Measurements from ENCODE around the gene STAT1. TPM values are rescaled to one million over a fixed set of nuclear protein-coding genes. Genes with fewer than 3 reads are reported as not detected.

STAT1 gene
- polyA plus RNA-seq, 2 donors, result 6.4 to 16.7 TPM

GRCh38 chr2:190988910-190989309, 25.1 kb downstream of the STAT1 start:
- Histone ChIP-seq H3K27ac (ENCODE audit: low read depth in 2 of 2, low read length in 1 of 2) (no peak overlapping the region), H3K36me3 (ENCODE audit: control insufficient read depth in 2 of 2, insufficient read depth in 2 of 2, low read length in 1 of 2) (peaks cover 37 to 43% of the 10 kb centered on the region in 2 donors)
- 88 to 95% methylated on average over 3 of the region's 3 CpGs for WGBS, 2 donors

GRCh38 chr2:190987938-190988337, 26.0 kb downstream of the STAT1 start:
- H3K4me1 ChIP-seq (ENCODE audit: control insufficient read depth in 2 of 2, insufficient read depth in 2 of 2, low read length in 1 of 2), result no peaks in the 10 kb centered on the region
- H3K27me3 ChIP-seq (ENCODE audit: control insufficient read depth in 1 of 2, insufficient read depth in 2 of 2, low read length in 2 of 2), result no peaks in the 10 kb centered on the region
- H3K27ac ChIP-seq (ENCODE audit: low read depth in 2 of 2, low read length in 1 of 2), result no peak overlapping the region
- H3K36me3 ChIP-seq (ENCODE audit: control insufficient read depth in 2 of 2, insufficient read depth in 2 of 2, low read length in 1 of 2), result peaks cover 40 to 45% of the 10 kb centered on the region in 2 donors
- H3K4me3 ChIP-seq (ENCODE audit: low read depth in 1 of 2, low read length in 2 of 2), result no peak overlapping the region
- 96 to 97% methylated on average over 5 of the region's 5 CpGs for WGBS, 2 donors
- H3K9me3 ChIP-seq (ENCODE audit: control insufficient read depth in 2 of 2, insufficient read depth in 1 of 2, low read depth in 1 of 2, low read length in 1 of 2), result no peaks in the 10 kb centered on the region

More at GRCh38 chr2:190988910-190989309, 25.1 kb downstream of the STAT1 start:
- no peaks in the 10 kb centered on the region for H3K4me1 ChIP-seq (ENCODE audit: control insufficient read depth in 2 of 2, insufficient read depth in 2 of 2, low read length in 1 of 2)
- H3K27me3 ChIP-seq (ENCODE audit: control insufficient read depth in 1 of 2, insufficient read depth in 2 of 2, low read length in 2 of 2), result no peaks in the 10 kb centered on the region
- H3K4me3 ChIP-seq (ENCODE audit: low read depth in 1 of 2, low read length in 2 of 2), result no peak overlapping the region
- no peaks in the 10 kb centered on the region for H3K9me3 ChIP-seq (ENCODE audit: control insufficient read depth in 2 of 2, insufficient read depth in 1 of 2, low read depth in 1 of 2, low read length in 1 of 2)

GRCh38 chr2:190987116-190987515, 26.9 kb downstream of the STAT1 start:
- no peaks in the 10 kb centered on the region for H3K9me3 ChIP-seq (ENCODE audit: control insufficient read depth in 2 of 2, insufficient read depth in 1 of 2, low read depth in 1 of 2, low read length in 1 of 2)
- no peaks in the 10 kb centered on the region for H3K4me1 ChIP-seq (ENCODE audit: control insufficient read depth in 2 of 2, insufficient read depth in 2 of 2, low read length in 1 of 2)
- no peak overlapping the region for H3K4me3 ChIP-seq (ENCODE audit: low read depth in 1 of 2, low read length in 2 of 2)
- 95 to 97% methylated on average over 1 of the region's 1 CpG for WGBS, 2 donors
- peaks cover 38 to 50% of the 10 kb centered on the region in 2 donors for H3K36me3 ChIP-seq (ENCODE audit: control insufficient read depth in 2 of 2, insufficient read depth in 2 of 2, low read length in 1 of 2)
- no peaks in the 10 kb centered on the region for H3K27me3 ChIP-seq (ENCODE audit: control insufficient read depth in 1 of 2, insufficient read depth in 2 of 2, low read length in 2 of 2)
- H3K27ac ChIP-seq (ENCODE audit: low read depth in 2 of 2, low read length in 1 of 2), result no peak overlapping the region

GRCh38 chr2:190986221-190986953, 27.6 kb downstream of the STAT1 start:
- Histone ChIP-seq H3K27me3 (ENCODE audit: control insufficient read depth in 1 of 2, insufficient read depth in 2 of 2, low read length in 2 of 2) (no peaks in the 10 kb centered on the region), H3K36me3 (ENCODE audit: control insufficient read depth in 2 of 2, insufficient read depth in 2 of 2, low read length in 1 of 2) (peaks cover 38 to 50% of the 10 kb centered on the region in 2 donors), H3K4me3 (ENCODE audit: low read depth in 1 of 2, low read length in 2 of 2) (no peak overlapping the region), H3K9me3 (ENCODE audit: control insufficient read depth in 2 of 2, insufficient read depth in 1 of 2, low read depth in 1 of 2, low read length in 1 of 2) (no peaks in the 10 kb centered on the region), H3K4me1 (ENCODE audit: control insufficient read depth in 2 of 2, insufficient read depth in 2 of 2, low read length in 1 of 2) (no peaks in the 10 kb centered on the region), H3K27ac (ENCODE audit: low read depth in 2 of 2, low read length in 1 of 2) (no peak overlapping the region)
- WGBS, 2 donors, result 88% methylated on average over 13 of the region's 13 CpGs

GRCh38 chr2:190984595-190984994, 29.4 kb downstream of the STAT1 start:
- no peak overlapping the region for H3K4me3 ChIP-seq (ENCODE audit: low read depth in 1 of 2, low read length in 2 of 2)
- H3K9me3 ChIP-seq (ENCODE audit: control insufficient read depth in 2 of 2, insufficient read depth in 1 of 2, low read depth in 1 of 2, low read length in 1 of 2), result no peaks in the 10 kb centered on the region
- no peaks in the 10 kb centered on the region for H3K27me3 ChIP-seq (ENCODE audit: control insufficient read depth in 1 of 2, insufficient read depth in 2 of 2, low read length in 2 of 2)
- peaks cover 35 to 51% of the 10 kb centered on the region in 2 donors for H3K36me3 ChIP-seq (ENCODE audit: control insufficient read depth in 2 of 2, insufficient read depth in 2 of 2, low read length in 1 of 2)
- H3K27ac ChIP-seq (ENCODE audit: low read depth in 2 of 2, low read length in 1 of 2), result no peak overlapping the region
- no peaks in the 10 kb centered on the region for H3K4me1 ChIP-seq (ENCODE audit: control insufficient read depth in 2 of 2, insufficient read depth in 2 of 2, low read length in 1 of 2)
- 73 to 77% methylated on average over 5 of the region's 5 CpGs for WGBS, 2 donors

GRCh38 chr2:190982262-190983034, 31.5 kb downstream of the STAT1 start:
- no peaks in the 10 kb centered on the region for H3K27me3 ChIP-seq (ENCODE audit: control insufficient read depth in 1 of 2, insufficient read depth in 2 of 2, low read length in 2 of 2)
- H3K27ac ChIP-seq (ENCODE audit: low read depth in 2 of 2, low read length in 1 of 2), result no peak overlapping the region
- WGBS, 2 donors, result 88 to 90% methylated on average over 8 of the region's 8 CpGs
- peaks cover 30 to 46% of the 10 kb centered on the region in 2 donors for H3K36me3 ChIP-seq (ENCODE audit: control insufficient read depth in 2 of 2, insufficient read depth in 2 of 2, low read length in 1 of 2)
- no peaks in the 10 kb centered on the region for H3K4me1 ChIP-seq (ENCODE audit: control insufficient read depth in 2 of 2, insufficient read depth in 2 of 2, low read length in 1 of 2)
- H3K4me3 ChIP-seq (ENCODE audit: low read depth in 1 of 2, low read length in 2 of 2), result no peak overlapping the region
- no peaks in the 10 kb centered on the region for H3K9me3 ChIP-seq (ENCODE audit: control insufficient read depth in 2 of 2, insufficient read depth in 1 of 2, low read depth in 1 of 2, low read length in 1 of 2)

- H3K27ac ChIP-seq (ENCODE audit: low read depth in 2 of 2, low read length in 1 of 2), result no peak overlapping the region
- no peak overlapping the region for H3K4me3 ChIP-seq (ENCODE audit: low read depth in 1 of 2, low read length in 2 of 2)
- H3K9me3 ChIP-seq (ENCODE audit: control insufficient read depth in 2 of 2, insufficient read depth in 1 of 2, low read depth in 1 of 2, low read length in 1 of 2), result no peaks in the 10 kb centered on the region
- H3K36me3 ChIP-seq (ENCODE audit: control insufficient read depth in 2 of 2, insufficient read depth in 2 of 2, low read length in 1 of 2), result peaks cover 32 to 44% of the 10 kb centered on the region in 2 donors
- 88 to 94% methylated on average over 1 of the region's 1 CpG for WGBS, 2 donors
- H3K4me1 ChIP-seq (ENCODE audit: control insufficient read depth in 2 of 2, insufficient read depth in 2 of 2, low read length in 1 of 2), result no peaks in the 10 kb centered on the region
- H3K27me3 ChIP-seq (ENCODE audit: control insufficient read depth in 1 of 2, insufficient read depth in 2 of 2, low read length in 2 of 2), result no peaks in the 10 kb centered on the region
Measured at GRCh38 chr2:190981733-190982132, 32.2 kb downstream of the STAT1 start.

GRCh38 chr2:190981333-190981732, 32.6 kb downstream of the STAT1 start:
- H3K4me3 ChIP-seq (ENCODE audit: low read depth in 1 of 2, low read length in 2 of 2), result no peak overlapping the region
- no peak overlapping the region for H3K27ac ChIP-seq (ENCODE audit: low read depth in 2 of 2, low read length in 1 of 2)
- peaks cover 31 to 43% of the 10 kb centered on the region in 2 donors for H3K36me3 ChIP-seq (ENCODE audit: control insufficient read depth in 2 of 2, insufficient read depth in 2 of 2, low read length in 1 of 2)
- 93 to 94% methylated on average over 6 of the region's 6 CpGs for WGBS, 2 donors
- no peaks in the 10 kb centered on the region for H3K27me3 ChIP-seq (ENCODE audit: control insufficient read depth in 1 of 2, insufficient read depth in 2 of 2, low read length in 2 of 2)
- H3K4me1 ChIP-seq (ENCODE audit: control insufficient read depth in 2 of 2, insufficient read depth in 2 of 2, low read length in 1 of 2), result no peaks in the 10 kb centered on the region
- H3K9me3 ChIP-seq (ENCODE audit: control insufficient read depth in 2 of 2, insufficient read depth in 1 of 2, low read depth in 1 of 2, low read length in 1 of 2), result no peaks in the 10 kb centered on the region

- WGBS, 2 donors, result 71 to 83% methylated on average over 10 of the region's 10 CpGs
- H3K9me3 ChIP-seq (ENCODE audit: control insufficient read depth in 2 of 2, insufficient read depth in 1 of 2, low read depth in 1 of 2, low read length in 1 of 2), result no peaks in the 10 kb centered on the region
- no peak overlapping the region for H3K4me3 ChIP-seq (ENCODE audit: low read depth in 1 of 2, low read length in 2 of 2)
- no peak overlapping the region for H3K27ac ChIP-seq (ENCODE audit: low read depth in 2 of 2, low read length in 1 of 2)
- no peaks in the 10 kb centered on the region for H3K4me1 ChIP-seq (ENCODE audit: control insufficient read depth in 2 of 2, insufficient read depth in 2 of 2, low read length in 1 of 2)
- peaks cover 32 to 37% of the 10 kb centered on the region in 2 donors for H3K36me3 ChIP-seq (ENCODE audit: control insufficient read depth in 2 of 2, insufficient read depth in 2 of 2, low read length in 1 of 2)
- H3K27me3 ChIP-seq (ENCODE audit: control insufficient read depth in 1 of 2, insufficient read depth in 2 of 2, low read length in 2 of 2), result no peaks in the 10 kb centered on the region
Measured at GRCh38 chr2:190980630-190981209, 33.3 kb downstream of the STAT1 start.

All from esophagus (tissue), 2 donors.